Smooth muscle cell (in vitro differentiated cells): ENCODE results near the gene C1S. TPM values are rescaled to one million over a fixed set of nuclear protein-coding genes. Genes with fewer than 3 reads are reported as not detected.

Experiments used
- DNase-seq: peaks from one replicate; lab custom pipeline; 2025; ENCODE audit not compliant: unreplicated experiment; lab: John Stamatoyannopoulos, UW
- H2AFZ ChIP-seq: fragments of 200-600 bp; sonication (generic); 2 replicates; pipeline ENCODE4 v1.6.0; 2016; ENCODE audit warnings: antibody characterized with exemption, low read depth, mild to moderate bottlenecking
- H3F3A ChIP-seq: fragments of 200-600 bp; sonication (generic); 2 replicates; pipeline ENCODE4 v1.6.0; 2017; ENCODE audit warnings: antibody characterized with exemption, low read depth
- H3K27ac ChIP-seq: fragments of 200-600 bp; sonication (generic); 2 replicates; pipeline ENCODE4 v1.5.1; 2016; ENCODE audit warnings: low read depth, mild to moderate bottlenecking
- H3K27me3 ChIP-seq: fragments of 200-600 bp; sonication (generic); 2 replicates; pipeline ENCODE4 v1.6.1; 2016; ENCODE audit warnings: low read depth, mild to moderate bottlenecking
- H3K36me3 ChIP-seq: fragments of 200-600 bp; sonication (generic); 2 replicates; pipeline ENCODE4 v1.5.1; 2016; ENCODE audit warnings: low read depth
- H3K4me1 ChIP-seq: fragments of 200-600 bp; sonication (generic); 2 replicates; pipeline ENCODE4 v1.5.1; 2016; ENCODE audit warnings: low read depth
- H3K4me2 ChIP-seq: fragments of 200-600 bp; sonication (generic); 2 replicates; pipeline ENCODE4 v1.6.0; 2016; ENCODE audit warnings: mild to moderate bottlenecking
- H3K4me3 ChIP-seq: fragments of 200-600 bp; sonication (generic); 2 replicates; pipeline ENCODE4 v1.5.1; 2016; ENCODE audit warnings: mild to moderate bottlenecking
- H3K79me2 ChIP-seq: fragments of 200-600 bp; sonication (generic); 2 replicates; pipeline ENCODE4 v1.6.0; 2016; ENCODE audit warnings: low read depth, mild to moderate bottlenecking
- H3K9ac ChIP-seq: fragments of 200-600 bp; sonication (generic); 2 replicates; pipeline ENCODE4 v1.6.0; 2016; ENCODE audit warnings: low read depth
- H3K9me3 ChIP-seq: fragments of 200-600 bp; sonication (generic); replicated peaks from 2 replicates; pipeline ENCODE4 v1.5.1; 2016; ENCODE audit warnings: low read depth
- H4K20me1 ChIP-seq: fragments of 200-600 bp; sonication (generic); 2 replicates; pipeline ENCODE4 v1.6.0; 2016; ENCODE audit warnings: low read depth
- WGBS: methylation state at CpG from one replicate; pipeline ENCODE4 v1.1.7; 2016; ENCODE audit warnings: low lambda C conversion rate; 5-methylcytosine and 5-hydroxymethylcytosine counted together
- polyA plus RNA-seq: library from polyadenylated mRNA; unstranded; fragments of >200 nt; fragmentation: Nextera tagmentation; extraction: Ambion mirVana; gene quantifications from 2 replicates; pipeline ENCODE4 v1.2.1, GENCODE V29; 2016
- total RNA-seq: library from RNA; depleted of rRNA; stranded (reverse); fragments of >200 nt; gene quantifications from 2 replicates; pipeline ENCODE4 v1.2.3, GENCODE V29; 2014
- TF ChIP-seq, protein P1 (sequence below): fragments of 200-600 bp; sonication (generic); IDR thresholded peaks from 2 replicates; pipeline ENCODE4 v1.5.1; 2017; ENCODE audit warnings: borderline replicate concordance, mild to moderate bottlenecking, antibody characterized with exemption; ENCODE audit not compliant: insufficient read depth, poor library complexity, severe bottlenecking

C1S gene
- total and polyA plus RNA-seq, 2 experiments from 2014 or later = 38.5 to 69.2 TPM

- Histone ChIP-seq H3K9ac (no peak overlapping the region), H3K4me3 (no peak overlapping the region), H3F3A (no peaks in the 10 kb centered on the region), H2AFZ (no peak overlapping the region), H3K4me2 (no peak overlapping the region), H4K20me1 (peaks cover 7% of the 10 kb centered on the region), H3K27me3 (no peaks in the 10 kb centered on the region), H3K9me3 (no peaks in the 10 kb centered on the region), H3K36me3 (no peaks in the 10 kb centered on the region), H3K79me2 (no peaks in the 10 kb centered on the region), H3K27ac (no peak overlapping the region), H3K4me1 (no peaks in the 10 kb centered on the region)
- WGBS = 92% methylated on average over 11 of the region's 11 CpGs
- TF ChIP-seq, protein P1, sequence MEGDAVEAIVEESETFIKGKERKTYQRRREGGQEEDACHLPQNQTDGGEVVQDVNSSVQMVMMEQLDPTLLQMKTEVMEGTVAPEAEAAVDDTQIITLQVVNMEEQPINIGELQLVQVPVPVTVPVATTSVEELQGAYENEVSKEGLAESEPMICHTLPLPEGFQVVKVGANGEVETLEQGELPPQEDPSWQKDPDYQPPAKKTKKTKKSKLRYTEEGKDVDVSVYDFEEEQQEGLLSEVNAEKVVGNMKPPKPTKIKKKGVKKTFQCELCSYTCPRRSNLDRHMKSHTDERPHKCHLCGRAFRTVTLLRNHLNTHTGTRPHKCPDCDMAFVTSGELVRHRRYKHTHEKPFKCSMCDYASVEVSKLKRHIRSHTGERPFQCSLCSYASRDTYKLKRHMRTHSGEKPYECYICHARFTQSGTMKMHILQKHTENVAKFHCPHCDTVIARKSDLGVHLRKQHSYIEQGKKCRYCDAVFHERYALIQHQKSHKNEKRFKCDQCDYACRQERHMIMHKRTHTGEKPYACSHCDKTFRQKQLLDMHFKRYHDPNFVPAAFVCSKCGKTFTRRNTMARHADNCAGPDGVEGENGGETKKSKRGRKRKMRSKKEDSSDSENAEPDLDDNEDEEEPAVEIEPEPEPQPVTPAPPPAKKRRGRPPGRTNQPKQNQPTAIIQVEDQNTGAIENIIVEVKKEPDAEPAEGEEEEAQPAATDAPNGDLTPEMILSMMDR = no peak
- DNase-seq = no peak
Measured at GRCh38 chr12:7114008-7114407, 53.5 kb downstream of the C1S start.

DNA sequence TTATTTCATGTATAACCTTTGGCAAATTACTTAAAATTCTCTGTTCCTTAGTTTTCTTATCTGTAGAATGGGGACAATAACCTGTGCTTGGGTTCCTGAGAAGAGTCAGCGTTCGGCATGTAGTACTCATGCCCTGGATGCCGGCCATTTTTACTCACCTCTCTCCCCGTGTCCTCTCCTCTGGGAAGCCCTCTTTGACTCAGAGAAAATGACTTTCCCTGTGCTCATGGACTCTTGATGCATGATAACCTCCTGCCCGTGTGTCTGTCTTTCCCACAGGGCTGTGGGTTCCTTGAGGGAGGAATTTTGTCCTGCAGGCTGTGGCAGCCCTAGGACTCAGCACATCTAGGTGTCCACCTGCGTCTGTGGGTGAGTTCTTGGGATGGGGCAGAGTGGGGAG lies 54.3 kb downstream of the C1S start:
- Histone ChIP-seq H3K27ac (no peak overlapping the region), H3K4me2 (no peak overlapping the region), H3K4me3 (no peak overlapping the region), H3F3A (no peaks in the 10 kb centered on the region), H4K20me1 (peaks cover 7% of the 10 kb centered on the region), H3K4me1 (no peaks in the 10 kb centered on the region), H3K36me3 (no peaks in the 10 kb centered on the region), H2AFZ (no peak overlapping the region), H3K9me3 (no peaks in the 10 kb centered on the region), H3K9ac (no peak overlapping the region), H3K79me2 (no peaks in the 10 kb centered on the region), H3K27me3 (no peaks in the 10 kb centered on the region)
- WGBS = 94% methylated on average over 6 of the region's 6 CpGs
- no peak for DNase-seq
- TF ChIP-seq, protein P1 = no peak

DNA sequence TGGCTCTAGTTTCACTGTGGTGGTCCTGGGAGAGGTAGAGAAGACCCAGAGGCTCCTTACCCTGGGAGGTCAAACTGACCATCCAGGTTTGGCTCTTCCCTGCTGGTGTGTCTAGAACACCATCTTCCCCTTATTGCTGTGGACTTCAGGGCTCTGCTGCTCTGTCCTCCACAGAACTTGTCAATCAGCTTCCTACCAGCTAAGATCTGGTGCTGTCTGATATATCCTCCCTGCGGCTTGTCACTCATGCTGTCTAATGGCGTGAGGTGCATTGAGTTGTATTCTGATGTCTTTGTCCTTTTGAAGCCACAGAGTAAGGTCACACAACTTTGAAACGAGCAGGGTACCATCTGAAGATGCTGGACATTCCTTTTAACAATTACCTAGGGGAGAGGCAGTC lies 55.7 kb downstream of the C1S start:
- Histone ChIP-seq H3K27me3 (no peaks in the 10 kb centered on the region), H3K27ac (no peak overlapping the region), H4K20me1 (peaks cover 7% of the 10 kb centered on the region), H3K4me2 (no peak overlapping the region), H3K79me2 (no peaks in the 10 kb centered on the region), H2AFZ (no peak overlapping the region), H3K4me1 (no peaks in the 10 kb centered on the region), H3K9ac (no peak overlapping the region), H3F3A (no peaks in the 10 kb centered on the region), H3K36me3 (no peaks in the 10 kb centered on the region), H3K9me3 (no peaks in the 10 kb centered on the region), H3K4me3 (no peak overlapping the region)
- DNase-seq = no peak
- 88% methylated on average over 3 of the region's 3 CpGs for WGBS
- TF ChIP-seq, protein P1 = no peak

GRCh38 chr12:7116916-7117315 lies 56.4 kb downstream of the C1S start:
- no peaks in the 10 kb centered on the region for H3K36me3 ChIP-seq
- H2AFZ ChIP-seq = no peak overlapping the region
- no peak overlapping the region for H3K27ac ChIP-seq
- no peaks in the 10 kb centered on the region for H3F3A ChIP-seq
- H3K27me3 ChIP-seq = no peaks in the 10 kb centered on the region
- DNase-seq = no peak
- H3K79me2 ChIP-seq = no peaks in the 10 kb centered on the region
- H3K9ac ChIP-seq = no peak overlapping the region
- H3K4me1 ChIP-seq = no peaks in the 10 kb centered on the region
- H4K20me1 ChIP-seq = peaks cover 7% of the 10 kb centered on the region
- no peaks in the 10 kb centered on the region for H3K9me3 ChIP-seq
- no peak overlapping the region for H3K4me2 ChIP-seq
- TF ChIP-seq, protein P1 = no peak
- WGBS = 91% methylated on average over 9 of the region's 9 CpGs
- H3K4me3 ChIP-seq = no peak overlapping the region
